Right ventricle myocardium inferior (tissue), 1 donor: ENCODE data around the gene SFT2D3. TPM values are rescaled to one million over a fixed set of nuclear protein-coding genes. Genes with fewer than 3 reads are reported as not detected.

Experiments used
- ATAC-seq: fragments of 200-7000 bp; cut with Tn5 transposase; one replicate; pipeline ENCODE4 v1.9.1; 2020; ENCODE audit warnings: mild to moderate bottlenecking, moderate library complexity
- DNase-seq: peaks from one replicate; pipeline ENCODE4 v3.0.0; 2021; ENCODE audit errors: missing footprints
- intact Hi-C: fragments of 100-400 bp; cut with DNase I; formaldehyde crosslinking; loops from one replicate; pipeline ENCODE4 v1.11.0; 2022
- total RNA-seq: library from RNA; stranded (reverse); fragmentation: NEBNext Ultra II Directional; extraction: Animal tissue kit (Norgen Biotek cat#: 25700); gene quantifications from one replicate; pipeline ENCODE4 v1.2.1, GENCODE V29; 2021
- donor health status: DM: no; HTN: yes; CAD: no; lungs with severe emphysema.

The SFT2D3 gene
- total RNA-seq, 1 donor from 2014 or later, result 3.1 TPM

GRCh38 chr2:127700527-127701192 lies 637 bp upstream of the SFT2D3 start:
- peak; percentile 19 for ATAC-seq
- intact Hi-C loops, result loop anchor here (2.0 to 10.0 kb wide), 4 partner anchors 24 to 144 kb away; partner anchors contain the start of gene WDR33
- DNase-seq, result peak; percentile 86

GRCh38 chr2:127701651-127702394 lies 526 bp downstream of the SFT2D3 start:
- intact Hi-C loops, result loop anchor here (2.0 to 10.0 kb wide), 4 partner anchors 25 to 143 kb away; partner anchors contain the start of gene WDR33
- ATAC-seq (peak; percentile 70), DNase-seq (peak; percentile 91)

DNA sequence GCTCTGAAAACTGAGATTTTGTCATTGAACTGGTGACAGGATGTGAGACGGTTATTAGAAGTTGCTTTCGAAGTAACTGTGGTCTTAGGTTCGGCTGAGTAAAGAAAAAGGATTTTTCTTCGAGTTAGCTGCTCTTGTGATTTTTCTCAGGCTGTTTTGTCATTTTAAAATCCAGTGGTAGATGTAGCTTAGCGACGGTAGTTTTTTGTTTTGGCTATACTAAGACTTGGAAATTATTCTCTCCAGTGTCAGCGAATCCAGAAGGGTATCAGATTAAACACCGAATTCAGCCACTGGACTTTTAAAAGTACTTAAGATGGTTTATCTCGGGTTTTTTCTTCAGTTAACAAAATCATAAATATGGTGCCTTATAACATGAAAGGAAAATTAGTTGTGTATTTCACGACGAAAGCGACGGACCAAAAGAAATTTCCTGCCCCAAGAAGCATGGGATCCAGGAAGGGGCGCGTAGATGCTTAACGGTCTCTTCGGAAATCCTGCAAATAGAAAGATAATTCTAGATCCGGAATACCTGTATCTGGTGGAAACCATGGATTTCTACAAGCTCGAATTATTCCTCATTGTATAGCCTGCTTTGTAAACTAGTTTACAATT lies 1.2 kb downstream of the SFT2D3 start:
- DNase-seq, result no peak
- no peak for ATAC-seq
- intact Hi-C loops, result loop anchor here (5.0 to 10.0 kb wide), 2 partner anchors 110 to 142 kb away; no protein-coding TSS in a partner anchor

DNA sequence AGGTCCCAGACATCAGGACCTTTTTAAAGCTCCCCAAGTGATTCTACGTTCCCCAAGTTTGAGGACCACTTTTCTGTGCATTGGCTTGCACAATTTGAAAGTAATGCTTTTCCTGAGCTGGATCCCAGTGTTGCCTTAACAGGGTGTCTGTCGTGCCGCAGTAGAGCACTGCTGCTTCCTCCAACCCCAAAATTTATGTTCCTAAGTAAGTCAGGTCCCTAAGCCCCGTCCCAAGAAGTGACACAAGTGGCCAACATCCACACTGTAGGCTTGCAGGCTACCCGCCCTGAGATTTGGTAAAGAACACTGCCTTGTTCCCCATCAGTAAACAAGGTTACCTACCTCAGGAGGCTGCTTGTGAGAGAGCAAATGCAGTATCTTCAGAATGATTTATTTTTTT lies 2.0 kb downstream of the SFT2D3 start:
- DNase-seq (no peak), ATAC-seq (no peak)
- intact Hi-C loops, result loop anchor here (5.0 to 10.0 kb wide), 2 partner anchors 111 to 142 kb away; no protein-coding TSS in a partner anchor

DNA sequence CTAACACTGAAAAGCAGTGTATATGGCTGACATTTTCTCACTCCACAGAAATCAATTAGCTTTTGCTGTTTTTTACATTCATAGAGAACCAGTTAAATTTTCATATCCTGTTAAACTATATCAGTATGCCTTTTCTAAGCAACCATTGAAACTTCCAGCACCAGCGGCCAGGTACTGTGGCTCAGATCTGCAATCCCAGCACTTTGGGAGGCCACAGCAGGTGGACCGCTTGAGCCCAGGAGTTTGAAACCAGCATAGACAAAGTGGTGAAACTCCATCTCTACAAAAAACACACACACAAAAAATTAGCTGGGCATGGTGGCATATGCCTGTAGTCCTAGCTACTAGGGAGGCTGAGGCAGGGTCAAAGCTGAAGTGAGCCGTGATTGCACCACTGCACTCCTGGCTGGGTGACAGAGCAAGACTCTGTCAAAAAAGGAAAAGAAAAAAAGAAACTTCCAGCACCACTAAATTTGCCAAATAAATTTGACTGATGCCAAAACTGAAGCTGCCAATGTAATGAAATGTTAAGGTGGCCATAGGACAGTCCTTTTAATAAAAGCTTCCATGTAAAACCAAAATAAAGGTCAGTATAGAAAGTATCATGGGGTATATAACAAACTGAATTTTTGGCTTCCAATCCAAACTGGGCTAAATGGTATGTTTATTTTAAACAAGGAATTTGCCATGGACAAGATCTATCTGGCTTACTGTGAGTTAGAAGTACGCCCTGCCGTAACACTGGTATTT lies 3.5 kb downstream of the SFT2D3 start:
- no peak for ATAC-seq
- intact Hi-C loops, result loop anchor here (5.0 to 10.0 kb wide), 2 partner anchors 113 to 140 kb away; no protein-coding TSS in a partner anchor
- DNase-seq, result no peak

DNA sequence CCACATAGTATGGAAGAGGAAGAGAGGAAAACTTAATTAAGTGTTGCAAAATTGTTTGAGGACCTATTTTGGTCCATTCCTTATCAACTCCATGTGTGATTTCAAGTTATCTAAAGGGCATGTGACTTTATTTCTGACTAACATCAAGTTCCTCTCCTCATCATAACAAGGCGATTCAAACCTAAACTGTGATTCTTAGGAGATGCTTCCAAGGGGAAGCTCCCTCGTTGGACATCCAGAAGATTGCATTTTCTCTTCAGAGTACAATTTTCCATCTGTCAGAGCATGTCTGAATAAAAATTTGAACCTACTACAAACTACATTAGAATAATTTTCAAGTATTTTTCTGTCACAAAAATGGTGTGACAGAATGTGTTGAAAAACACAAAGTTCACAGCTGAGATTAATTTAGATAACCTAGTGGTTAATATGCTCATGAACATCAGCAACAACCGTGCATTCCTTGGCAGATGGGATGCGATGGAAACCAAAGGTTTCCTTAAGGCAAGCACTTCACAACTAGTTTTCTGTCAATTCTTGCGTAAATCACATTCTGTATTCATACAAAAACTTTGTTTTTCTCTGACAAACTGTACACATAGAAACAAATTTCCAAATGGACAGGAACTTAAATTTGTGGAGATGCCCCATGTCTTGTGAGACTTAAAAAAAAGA lies 4.2 kb downstream of the SFT2D3 start:
- ATAC-seq, result no peak
- DNase-seq, result no peak
- intact Hi-C loops, result loop anchor here (10.0 kb wide), 1 partner anchor 139 kb away; no protein-coding TSS in a partner anchor

DNA sequence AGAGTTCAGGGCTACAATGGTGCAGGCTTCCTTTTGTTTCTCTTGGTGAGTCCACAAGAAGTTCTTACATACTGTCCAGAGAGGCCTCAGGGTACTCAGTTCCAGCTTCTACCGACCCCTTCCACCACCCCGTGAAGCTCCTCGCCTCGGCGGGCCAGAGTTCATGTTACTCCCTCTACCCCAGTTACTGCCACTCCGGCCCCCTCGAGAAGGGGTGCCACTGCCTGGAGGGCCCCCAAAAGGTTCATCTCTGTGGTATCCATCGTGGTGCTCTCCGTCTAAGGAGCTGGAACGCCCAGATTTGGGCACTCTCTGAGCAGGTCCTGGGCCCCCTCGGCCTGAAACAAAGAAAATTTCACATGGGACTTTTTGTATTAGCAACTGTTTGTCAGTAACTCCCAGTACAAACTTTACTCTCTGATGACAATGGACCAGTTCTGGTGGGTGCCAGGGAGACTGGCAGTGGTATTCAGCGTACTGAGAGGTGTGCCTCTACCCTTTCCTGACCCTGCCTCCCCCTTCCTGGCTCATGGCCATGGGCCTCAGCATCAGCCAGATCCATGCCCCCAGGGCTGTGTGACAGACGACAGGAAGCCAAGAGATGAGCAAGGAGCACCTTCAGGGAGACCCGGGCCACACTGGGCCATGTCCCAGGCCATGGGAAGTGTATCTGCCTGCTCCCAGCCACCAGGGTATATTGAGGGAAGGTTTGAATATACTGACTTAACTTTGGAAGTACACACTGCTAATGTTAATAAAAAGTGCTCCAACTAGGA lies 5.1 kb downstream of the SFT2D3 start:
- DNase-seq (no peak), ATAC-seq (no peak)
- intact Hi-C loops, result loop anchor here (10.0 kb wide), 1 partner anchor 138 kb away; no protein-coding TSS in a partner anchor

GRCh38 chr2:127707890-127708648 lies 6.8 kb downstream of the SFT2D3 start:
- intact Hi-C loops, result loop anchor here (10.0 kb wide), 1 partner anchor 137 kb away; no protein-coding TSS in a partner anchor
- ATAC-seq (peak; percentile 41), DNase-seq (no peak)

DNA sequence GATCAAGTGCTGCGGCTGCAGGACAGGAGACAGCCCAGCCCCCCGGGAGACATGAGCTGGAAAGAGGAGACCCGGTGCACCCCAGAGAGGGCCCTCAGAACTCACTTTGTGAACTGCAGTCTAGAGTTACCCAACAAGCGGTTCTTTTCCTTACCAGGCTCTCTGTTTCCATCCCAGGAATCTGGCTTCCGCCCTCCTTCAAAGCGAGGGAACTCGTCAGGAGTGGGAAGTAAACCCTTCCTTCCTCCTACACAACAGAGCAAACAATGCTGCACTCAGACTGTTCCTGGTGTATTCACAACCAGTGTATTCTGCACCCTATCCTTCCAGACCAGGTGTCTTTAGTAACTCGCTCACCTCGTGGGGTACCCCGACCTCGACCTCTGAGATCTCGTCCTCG lies 8.0 kb downstream of the SFT2D3 start:
- ATAC-seq, result no peak
- no peak for DNase-seq
- intact Hi-C loops, result loop anchor here (10.0 kb wide), 1 partner anchor 135 kb away; no protein-coding TSS in a partner anchor

- DNase-seq, result no peak
- intact Hi-C loops, result no loop called here
These were observed 11.7 kb downstream of the SFT2D3 start for GRCh38 chr2:127712999-127713398.

DNA sequence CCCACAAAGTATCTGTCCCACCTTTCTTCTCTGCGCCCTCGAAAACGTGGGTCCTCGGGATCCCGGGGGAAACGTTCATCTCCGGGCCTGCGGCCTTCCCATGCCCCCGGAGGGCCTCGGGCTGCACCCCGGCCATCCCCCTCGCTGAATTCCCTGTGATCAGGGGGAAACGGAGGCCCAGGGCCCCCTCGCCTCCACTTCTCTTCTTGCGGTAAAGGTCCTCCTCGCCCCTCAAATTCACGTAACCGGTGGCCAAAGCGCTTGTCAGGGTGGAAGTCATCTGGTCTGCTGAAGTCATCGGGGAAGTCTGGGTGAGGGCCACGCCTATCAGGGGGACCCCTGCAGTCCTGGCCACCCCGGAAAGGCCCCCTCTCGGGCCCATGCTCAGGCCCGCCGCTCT lies 12.3 kb downstream of the SFT2D3 start:
- ATAC-seq (no peak), DNase-seq (no peak)
- intact Hi-C loops, result no loop called here

More at GRCh38 chr2:127712999-127713398, 11.7 kb downstream of the SFT2D3 start:
- no peak for ATAC-seq

GRCh38 chr2:127715778-127716449 lies 14.6 kb downstream of the SFT2D3 start:
- intact Hi-C loops, result no loop called here
- DNase-seq, result no peak

DNA sequence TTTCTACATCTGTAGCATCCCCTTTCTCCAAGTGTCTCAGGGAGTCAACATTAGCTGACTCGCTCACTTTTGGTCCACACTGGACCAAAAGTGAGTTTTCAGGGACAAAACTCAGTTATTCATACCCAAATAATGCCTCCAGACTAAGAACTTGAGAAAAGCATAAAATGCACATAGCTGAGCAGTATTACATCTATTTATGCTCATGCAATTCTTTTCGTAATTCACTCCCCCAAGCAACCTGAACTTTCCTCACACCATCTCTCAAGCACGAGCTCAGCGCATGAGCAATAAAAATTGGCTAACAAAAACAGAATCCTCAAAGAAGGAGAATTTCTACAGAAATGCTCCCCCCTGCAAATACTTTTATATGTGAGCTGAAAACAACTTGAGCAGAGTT lies 17.0 kb downstream of the SFT2D3 start:
- no peak for DNase-seq
- intact Hi-C loops, result no loop called here
- ATAC-seq, result no peak

More at GRCh38 chr2:127715778-127716449, 14.6 kb downstream of the SFT2D3 start:
- no peak for ATAC-seq

GRCh38 chr2:127719301-127720218 lies 18.3 kb downstream of the SFT2D3 start:
- no peak for ATAC-seq
- no peak for DNase-seq
- intact Hi-C loops, result loop anchor here (5.0 kb wide), 1 partner anchor 93 kb away; the partner anchor contains the start of gene WDR33
